Cortex of kidney (tissue), 1 donor: ENCODE results near the gene NT5C1A.

Source experiments
- DNase-seq: peaks from one replicate; lab custom pipeline; 2025; lab: John Stamatoyannopoulos, UW

NT5C1A gene

DNA sequence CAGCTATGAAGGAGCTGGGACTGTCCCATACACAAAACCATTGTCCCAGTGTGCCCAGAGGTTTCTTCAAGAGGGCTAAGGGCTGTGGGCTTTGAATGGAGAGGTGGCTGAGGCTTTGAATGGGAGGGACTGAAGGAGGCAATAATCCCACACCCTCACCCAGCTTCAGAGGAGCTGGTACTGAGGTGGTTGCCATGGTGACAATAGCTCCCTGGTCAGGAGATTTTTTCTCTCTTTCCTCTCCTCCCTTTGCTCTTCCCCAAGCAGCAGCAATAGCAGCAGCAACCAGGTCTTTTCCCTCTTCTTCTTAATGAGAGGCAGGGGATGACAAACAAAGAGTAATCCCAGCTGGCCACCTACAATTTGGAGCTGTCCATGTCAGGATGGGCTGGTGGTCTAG, 17.7 kb upstream of the NT5C1A start:
- no peak for DNase-seq

- no peak for DNase-seq
Measured at GRCh38 chr1:39689214-39689613, 17.3 kb upstream of the NT5C1A start.

DNA sequence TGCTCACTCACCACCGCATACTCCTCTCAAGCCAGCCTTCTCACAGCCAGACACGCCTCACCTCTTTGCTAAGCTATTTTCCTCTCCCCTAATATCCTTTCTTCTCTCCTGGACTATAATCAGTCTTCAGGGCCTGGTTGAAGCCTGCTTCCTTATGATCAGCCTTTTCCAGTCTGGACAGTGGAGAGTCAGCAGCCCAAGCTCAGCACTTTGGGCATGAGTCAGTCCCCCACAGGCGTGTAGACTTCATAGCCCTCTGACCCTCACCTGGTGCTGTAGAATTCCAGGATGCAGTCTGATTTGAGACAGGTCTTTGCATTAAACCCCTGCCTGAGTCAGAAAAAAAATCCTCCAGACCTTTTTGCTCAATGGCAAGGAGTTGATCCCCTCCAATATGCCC, 16.8 kb upstream of the NT5C1A start:
- no peak for DNase-seq

DNA sequence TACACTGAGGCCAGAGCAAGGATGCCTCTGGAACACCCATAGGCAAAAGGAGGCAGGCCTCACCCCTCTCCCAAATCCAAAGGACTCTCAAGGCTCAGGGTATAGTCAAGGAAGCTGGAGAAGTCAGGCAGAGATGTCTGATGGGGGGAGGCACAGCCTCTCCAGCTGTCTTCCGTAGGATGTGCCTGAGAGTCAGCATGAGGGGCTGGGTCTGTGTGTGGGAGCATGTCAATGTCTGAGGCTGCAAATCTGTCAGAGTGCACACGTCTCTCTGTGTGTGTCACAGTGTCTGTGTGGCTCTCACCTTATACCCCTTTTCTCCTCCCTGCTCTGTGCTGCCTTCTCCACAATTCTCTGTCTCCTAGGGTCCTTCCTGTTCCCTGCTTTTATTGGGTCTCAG, 15.3 kb upstream of the NT5C1A start:
- DNase-seq: no peak

DNA sequence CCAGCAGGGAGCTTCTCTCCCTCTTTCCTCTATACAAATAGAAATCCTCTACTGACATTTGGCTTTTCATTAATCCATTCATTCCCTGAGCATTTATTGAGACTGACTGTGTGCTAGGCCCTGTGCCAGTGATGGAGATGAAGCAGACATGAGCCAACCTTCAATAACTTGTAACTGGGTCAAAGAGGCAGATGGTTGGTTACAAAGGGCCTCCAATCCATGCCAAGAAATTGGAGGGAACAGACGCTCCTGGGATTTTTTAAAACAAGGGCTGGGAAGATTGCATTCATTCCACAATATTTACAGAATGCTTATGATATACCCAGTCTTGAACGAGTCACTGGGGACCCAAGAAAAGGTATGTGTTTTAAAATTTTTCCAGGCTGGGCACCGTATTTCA, 13.2 kb upstream of the NT5C1A start:
- no peak for DNase-seq

- DNase-seq: no peak
Measured at GRCh38 chr1:39684313-39684664, 12.4 kb upstream of the NT5C1A start.

DNA sequence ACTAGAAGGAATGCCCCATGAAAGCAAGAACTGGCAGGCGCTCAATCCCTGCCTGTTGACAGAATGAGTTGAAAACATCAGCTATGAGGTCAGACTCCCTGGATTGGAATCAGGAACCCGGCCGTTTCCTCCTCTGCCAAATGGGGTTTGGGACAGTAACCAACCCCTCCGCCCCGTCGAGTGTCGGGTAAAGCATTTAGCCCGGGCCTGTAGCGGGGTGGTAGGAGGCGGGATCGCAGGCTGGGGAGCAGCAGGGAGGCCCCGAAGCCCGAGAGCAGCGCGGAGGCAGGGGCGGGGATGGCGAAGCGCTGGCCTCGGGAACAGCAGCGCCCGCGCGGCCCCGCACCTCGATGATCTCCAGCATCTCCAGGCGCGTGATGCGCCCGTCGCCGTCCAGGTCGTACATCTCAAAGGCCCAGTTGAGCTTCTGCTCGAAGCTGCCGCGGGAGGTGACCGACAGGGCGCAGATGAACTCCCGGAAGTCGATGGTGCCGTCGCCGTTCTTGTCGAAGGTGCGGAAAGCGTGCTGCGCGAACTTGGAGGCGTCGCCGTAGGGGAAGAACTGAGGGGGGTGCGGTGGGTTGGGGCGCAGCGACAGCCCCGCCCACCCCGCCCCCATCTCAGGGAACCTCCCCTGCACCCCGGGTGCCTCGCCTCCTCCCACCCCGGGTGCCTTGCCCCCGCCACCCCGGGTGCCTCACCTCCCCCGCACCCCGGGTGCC, 11.8 kb upstream of the NT5C1A start:
- no peak for DNase-seq

- no peak for DNase-seq
Measured at GRCh38 chr1:39681999-39682398, 10.1 kb upstream of the NT5C1A start.

GRCh38 chr1:39681294-39681693, 9.4 kb upstream of the NT5C1A start:
- no peak for DNase-seq

DNA sequence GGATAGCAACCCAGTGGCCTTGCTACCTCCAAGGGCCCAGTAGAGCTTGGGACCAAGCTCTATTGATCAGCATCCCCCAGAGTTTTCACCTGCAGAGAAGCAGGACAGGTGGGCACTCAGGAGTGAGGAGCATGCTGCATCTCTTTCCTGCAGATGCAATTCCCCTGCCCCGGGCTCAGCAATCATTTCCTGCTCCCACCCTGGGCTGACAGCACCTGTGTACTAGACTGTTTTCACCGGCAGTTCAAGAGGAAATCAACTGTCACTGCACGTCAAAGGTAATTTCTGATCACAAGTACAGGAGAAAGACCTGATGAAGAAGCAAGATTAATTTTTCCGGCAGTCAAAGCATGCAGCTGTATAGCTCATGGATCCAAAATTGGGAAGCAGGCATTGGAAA, 8.8 kb upstream of the NT5C1A start:
- no peak for DNase-seq

- DNase-seq: no peak
Measured at GRCh38 chr1:39679821-39680220, 7.9 kb upstream of the NT5C1A start.

GRCh38 chr1:39678889-39679288, 7.0 kb upstream of the NT5C1A start:
- DNase-seq: no peak

GRCh38 chr1:39677645-39678044, 5.7 kb upstream of the NT5C1A start:
- DNase-seq: no peak

GRCh38 chr1:39676948-39677548, 5.1 kb upstream of the NT5C1A start:
- DNase-seq: no peak

DNA sequence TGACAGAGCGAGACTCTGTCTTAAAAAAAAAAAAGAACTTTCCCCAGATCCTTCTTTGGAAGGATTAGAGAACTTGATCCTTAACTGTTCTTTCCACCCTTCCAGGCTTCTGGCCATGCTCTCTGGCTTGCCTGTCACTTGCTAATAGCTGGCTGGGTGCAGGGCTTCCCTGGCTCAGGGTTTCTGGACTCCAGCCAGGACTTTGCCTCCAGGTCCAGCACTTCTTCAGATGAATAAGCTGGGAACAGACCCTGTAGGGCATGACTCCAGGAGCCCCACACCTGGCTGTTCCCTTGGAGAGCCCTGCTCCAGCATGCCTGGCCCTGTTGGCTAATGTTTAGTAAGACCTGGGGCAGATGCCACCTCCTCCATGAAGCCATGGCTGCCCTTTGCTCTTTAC, 3.3 kb upstream of the NT5C1A start:
- DNase-seq: no peak

GRCh38 chr1:39673215-39673614, 1.3 kb upstream of the NT5C1A start:
- no peak for DNase-seq

- no peak for DNase-seq
Measured at GRCh38 chr1:39672551-39672947, 642 bp upstream of the NT5C1A start.

DNA sequence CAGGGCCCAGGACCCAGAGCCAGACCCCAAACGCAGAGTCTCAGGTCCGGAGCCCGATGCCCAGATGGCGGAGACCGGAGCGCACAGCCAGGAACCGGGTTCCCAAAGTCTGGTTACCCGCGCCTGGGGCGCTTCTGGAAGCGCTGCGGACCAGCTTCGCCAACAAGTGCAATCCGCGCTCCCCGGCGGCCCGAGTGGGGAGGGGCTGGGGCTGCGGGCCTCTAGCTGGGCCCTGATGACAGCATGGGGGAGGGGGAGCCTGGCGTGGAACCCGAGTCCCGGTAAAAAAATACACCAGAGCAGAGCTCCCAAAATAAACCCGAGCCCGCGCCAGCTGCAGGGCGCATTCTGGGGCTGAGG, 494 bp downstream of the NT5C1A start:
- no peak for DNase-seq

- DNase-seq: no peak
Measured at GRCh38 chr1:39670689-39671088, 1.2 kb downstream of the NT5C1A start.

GRCh38 chr1:39668894-39669293, 3.0 kb downstream of the NT5C1A start:
- DNase-seq: no peak

DNA sequence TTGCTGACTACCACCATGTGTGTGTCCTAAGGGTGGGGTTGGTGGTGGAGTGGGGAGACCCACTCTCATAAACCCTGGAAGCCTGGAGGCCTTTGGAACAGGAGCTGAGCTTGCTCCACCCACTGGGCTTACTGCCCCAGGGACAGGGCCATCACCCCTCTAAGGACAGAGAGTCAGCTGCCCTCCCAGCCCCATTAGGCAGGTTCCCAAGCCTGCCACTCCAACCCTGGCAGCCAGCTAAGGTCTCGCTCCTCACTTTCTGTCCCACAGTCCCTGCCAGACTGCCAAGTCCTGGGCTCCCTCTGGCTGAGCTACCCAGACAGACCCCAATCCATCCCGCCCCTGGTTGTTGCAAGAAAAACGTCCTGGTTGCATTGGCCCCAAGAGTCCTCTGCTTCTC, 3.8 kb downstream of the NT5C1A start:
- no peak for DNase-seq

- DNase-seq: no peak
Measured at GRCh38 chr1:39666772-39667171, 5.1 kb downstream of the NT5C1A start.

- DNase-seq: no peak
Measured at GRCh38 chr1:39663559-39663958, 8.3 kb downstream of the NT5C1A start.

GRCh38 chr1:39662861-39663260, 9.0 kb downstream of the NT5C1A start:
- DNase-seq: no peak
